ENCODE results near the gene OLFM1.

GRCh38 chr9:135070198-135070951, 17.1 kb upstream of the OLFM1 start:
- TF ChIP-seq CTCF (IDR thresholded peaks at IDR 0.05), result no peak
- TF ChIP-seq POLR2A (IDR thresholded peaks at IDR 0.05), result no peak

Measured in right lobe of liver (tissue), 4 donors.